Stimulated activated CD4-positive, alpha-beta T cell treated with anti-CD3 and anti-CD28 coated beads, Interleukin-2, amount 100 ng/mL, for 48 hours (primary cell): ENCODE measurements around the gene GH1.
"Not testable (repeated sequence)": the region's sequence is repeated elsewhere in the genome, so short reads cannot be mapped to it uniquely, and the experiment has no call there.

Source experiments
- DNase-seq, 2 donors: peaks; one replicate each; pipeline ENCODE4 v3.0.0-alpha.2; 2020

GH1 gene

GRCh38 chr17:63918789-63919305 is at the start of gene GH1:
TSS of gene GH1 (minus strand) at chr17:63918839. CDS start at chr17:63918776, 63 bp downstream.
- not testable (repeated sequence) for DNase-seq

DNA sequence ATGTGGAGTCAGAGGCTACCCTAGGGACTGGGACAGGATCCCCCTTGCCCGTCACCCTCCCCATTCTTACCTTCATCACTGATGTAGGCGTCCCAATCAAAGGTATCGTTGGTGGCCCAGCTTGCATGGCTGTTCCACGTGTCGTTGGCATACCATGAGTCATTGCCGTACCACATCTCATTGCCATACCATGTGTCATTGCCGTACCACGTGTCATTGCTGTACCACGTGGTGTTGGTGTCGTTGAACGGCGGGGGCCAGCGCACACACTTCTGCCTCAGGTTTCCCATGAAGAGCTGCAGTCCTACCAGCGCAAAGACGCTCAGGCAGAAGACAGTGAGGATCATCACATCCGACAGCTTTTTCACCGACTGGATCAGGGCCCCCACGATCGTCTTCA is 49.3 kb upstream of the GH1 start:
- DNase-seq = no peak

- no peak for DNase-seq
Measured at GRCh38 chr17:63966646-63967264, 48.1 kb upstream of the GH1 start.

DNA sequence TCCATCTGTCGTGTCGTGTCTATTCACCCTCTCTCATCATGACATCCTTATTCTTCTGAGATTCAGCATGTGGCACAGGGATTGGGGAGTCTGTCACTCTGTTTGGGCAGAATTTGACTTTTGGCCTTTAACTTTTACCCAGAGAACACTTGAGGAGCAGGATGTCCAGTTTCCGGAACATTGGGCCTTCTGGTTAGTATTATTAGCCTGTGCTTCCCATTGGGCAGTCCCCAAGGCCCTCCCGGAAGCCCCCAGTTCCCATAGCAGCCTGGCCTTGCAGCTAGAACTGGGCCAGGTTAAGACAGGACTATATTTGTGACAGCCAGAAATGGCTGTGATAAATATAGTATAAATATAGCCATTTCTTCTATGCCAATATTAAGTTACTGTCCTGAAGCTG is 44.5 kb upstream of the GH1 start:
- DNase-seq = no peak

GRCh38 chr17:63962298-63962744 is 43.7 kb upstream of the GH1 start:
- no peak for DNase-seq

GRCh38 chr17:63961355-63962212 is 42.9 kb upstream of the GH1 start:
- DNase-seq = peak in 1 of 2 donors; percentile 39

GRCh38 chr17:63960430-63960829 is 41.8 kb upstream of the GH1 start:
- DNase-seq = no peak

- DNase-seq = no peak
Measured at GRCh38 chr17:63960006-63960405, 41.4 kb upstream of the GH1 start.

GRCh38 chr17:63956296-63956920 is 37.8 kb upstream of the GH1 start:
- DNase-seq = no peak

GRCh38 chr17:63955791-63956190 is 37.2 kb upstream of the GH1 start:
- DNase-seq = no peak

DNA sequence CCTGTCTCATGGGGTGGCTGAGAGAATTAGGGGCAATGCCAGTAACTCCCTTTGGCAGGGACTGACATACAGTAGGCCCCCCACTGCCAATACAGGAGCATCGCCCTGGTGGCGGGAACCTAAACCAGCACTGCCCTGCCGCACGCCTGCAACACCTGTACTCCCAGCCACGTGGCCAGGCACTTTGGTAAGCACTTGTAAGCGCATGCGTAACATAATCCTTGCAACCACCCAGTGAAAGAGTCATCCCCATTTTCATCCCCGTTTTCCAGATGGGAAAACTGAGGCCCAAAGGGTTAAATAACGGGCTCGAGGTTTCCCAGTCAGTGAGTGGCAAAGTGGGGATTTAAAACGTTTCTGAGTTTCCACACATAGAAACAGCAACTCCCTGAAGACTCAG is 36.6 kb upstream of the GH1 start:
- no peak for DNase-seq

GRCh38 chr17:63954402-63955063 is 35.9 kb upstream of the GH1 start:
- no peak for DNase-seq

DNA sequence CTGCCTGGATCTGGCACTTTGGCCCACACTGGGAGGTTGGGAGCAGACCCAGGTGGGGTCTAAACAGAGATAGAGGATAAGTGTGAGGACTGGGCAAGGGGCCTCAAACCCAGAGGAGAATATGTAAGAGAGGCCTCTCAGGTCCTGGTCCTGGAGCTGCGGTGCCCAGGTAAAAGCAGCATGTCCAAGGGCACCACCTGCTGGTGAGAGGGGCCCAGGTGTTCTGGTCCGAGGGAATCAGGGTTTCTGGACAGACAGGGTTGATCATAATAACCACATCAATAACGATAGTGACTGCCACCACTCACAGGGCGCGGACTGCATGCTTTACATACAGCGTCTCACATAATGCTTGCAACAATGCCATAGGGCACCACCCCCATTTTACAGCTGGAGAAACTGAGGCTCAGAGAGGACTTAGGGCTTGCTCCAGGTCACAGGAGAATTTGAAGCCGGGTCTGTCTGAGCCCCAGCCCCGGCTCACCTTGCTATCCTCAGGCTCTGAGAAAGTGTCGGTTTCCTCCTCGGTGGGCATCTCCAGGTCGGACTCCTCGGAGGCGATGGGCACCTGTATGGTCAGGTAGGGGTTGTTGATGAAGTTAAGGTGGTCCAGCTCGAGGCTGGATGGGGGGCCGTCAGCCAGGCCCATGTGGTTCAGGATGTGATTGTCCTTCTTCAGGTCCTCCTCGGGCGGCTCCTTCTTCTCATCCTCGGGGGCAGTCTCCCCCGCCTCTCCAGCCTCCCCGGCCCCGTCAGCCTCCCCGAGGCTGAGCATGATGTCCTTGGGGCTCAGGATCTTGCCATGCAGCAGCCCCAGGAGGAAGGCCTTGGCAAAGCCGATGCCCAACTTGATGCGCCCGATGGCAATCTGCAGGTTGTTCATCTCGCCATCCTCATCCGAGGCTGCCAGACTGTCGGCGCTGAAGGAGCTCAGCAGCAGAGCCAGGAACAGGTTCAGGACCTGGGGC is 32.6 kb upstream of the GH1 start:
- no peak for DNase-seq

GRCh38 chr17:63949576-63950250 is 31.1 kb upstream of the GH1 start:
- no peak for DNase-seq

- DNase-seq = no peak
Measured at GRCh38 chr17:63948521-63948920, 29.9 kb upstream of the GH1 start.

GRCh38 chr17:63947711-63948330 is 29.2 kb upstream of the GH1 start:
- no peak for DNase-seq

- DNase-seq = peak; percentile 59 to 63
Measured at GRCh38 chr17:63946440-63947363, 28.1 kb upstream of the GH1 start.

DNA sequence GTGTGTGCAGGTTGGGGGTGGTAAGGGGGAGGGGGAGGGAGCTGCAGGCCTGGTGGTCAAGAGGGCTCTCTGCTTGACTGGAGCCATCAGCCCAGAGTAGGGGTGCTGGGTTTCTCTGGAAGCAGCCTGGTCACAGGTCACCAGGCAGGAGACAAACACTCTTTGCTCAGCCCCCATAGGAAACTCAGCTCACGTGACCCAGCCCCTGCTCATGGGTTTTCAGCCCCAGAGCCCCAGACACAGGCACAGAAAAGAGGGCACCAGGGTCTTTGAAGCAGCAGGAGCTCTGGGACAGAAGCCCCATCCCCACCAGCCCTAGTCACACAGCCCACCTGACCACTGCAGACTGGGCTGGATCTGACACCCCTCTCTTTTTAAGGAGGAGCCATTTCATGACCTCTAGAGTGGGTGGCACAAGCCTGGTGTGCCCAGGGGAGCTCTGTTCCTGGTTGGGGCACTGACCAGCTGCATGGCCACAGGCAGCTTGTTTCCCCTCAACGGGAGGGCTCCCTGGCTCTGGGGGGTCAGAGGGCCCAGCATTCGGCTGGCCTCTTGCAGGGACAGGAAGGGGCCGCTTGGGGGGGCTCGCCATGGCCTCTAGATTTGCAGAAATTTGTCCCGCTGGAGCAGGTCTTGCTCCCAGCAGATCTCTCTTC is 27.3 kb upstream of the GH1 start:
- DNase-seq = no peak
